ENCODE data around the gene MED15.
"Not testable (repeated sequence)": the region's sequence is repeated elsewhere in the genome, so short reads cannot be mapped to it uniquely, and the experiment has no call there.

DNA sequence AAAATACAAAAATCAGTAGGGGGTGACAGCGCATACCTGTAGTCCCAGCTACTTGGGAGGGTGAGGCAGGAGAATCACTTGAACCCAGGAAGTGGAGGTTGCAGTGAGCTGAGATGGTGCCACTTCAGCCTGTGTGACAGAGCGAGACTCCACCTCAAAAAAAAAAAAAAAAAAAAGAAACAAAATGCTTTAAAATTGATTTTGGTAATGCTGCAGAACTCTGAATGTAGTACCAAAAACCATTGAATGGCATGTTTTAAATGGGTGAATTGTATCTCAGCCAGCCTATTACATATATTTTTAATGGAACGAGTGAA is 37.9 kb downstream of the MED15 start:
- TF ChIP-seq, protein P1, sequence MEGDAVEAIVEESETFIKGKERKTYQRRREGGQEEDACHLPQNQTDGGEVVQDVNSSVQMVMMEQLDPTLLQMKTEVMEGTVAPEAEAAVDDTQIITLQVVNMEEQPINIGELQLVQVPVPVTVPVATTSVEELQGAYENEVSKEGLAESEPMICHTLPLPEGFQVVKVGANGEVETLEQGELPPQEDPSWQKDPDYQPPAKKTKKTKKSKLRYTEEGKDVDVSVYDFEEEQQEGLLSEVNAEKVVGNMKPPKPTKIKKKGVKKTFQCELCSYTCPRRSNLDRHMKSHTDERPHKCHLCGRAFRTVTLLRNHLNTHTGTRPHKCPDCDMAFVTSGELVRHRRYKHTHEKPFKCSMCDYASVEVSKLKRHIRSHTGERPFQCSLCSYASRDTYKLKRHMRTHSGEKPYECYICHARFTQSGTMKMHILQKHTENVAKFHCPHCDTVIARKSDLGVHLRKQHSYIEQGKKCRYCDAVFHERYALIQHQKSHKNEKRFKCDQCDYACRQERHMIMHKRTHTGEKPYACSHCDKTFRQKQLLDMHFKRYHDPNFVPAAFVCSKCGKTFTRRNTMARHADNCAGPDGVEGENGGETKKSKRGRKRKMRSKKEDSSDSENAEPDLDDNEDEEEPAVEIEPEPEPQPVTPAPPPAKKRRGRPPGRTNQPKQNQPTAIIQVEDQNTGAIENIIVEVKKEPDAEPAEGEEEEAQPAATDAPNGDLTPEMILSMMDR (IDR thresholded peaks at IDR 0.05): not testable (repeated sequence)
- not testable (repeated sequence) for TF ChIP-seq POLR2AphosphoS5 (IDR thresholded peaks at IDR 0.05); EP300 (IDR thresholded peaks at IDR 0.05); POLR2A (IDR thresholded peaks at IDR 0.05; ENCODE audit: low read depth)

Data from esophagus muscularis mucosa (tissue), 4 donors.